Measurements from ENCODE around the gene B4GALT1.

- TF ChIP-seq GATA3 (IDR thresholded peaks at IDR 0.05; ENCODE audit: low read depth, low read length) (no peak), GATA2 (IDR thresholded peaks at IDR 0.05; ENCODE audit: low read depth, low read length) (no peak)
Measured at GRCh38 chr9:33184963-33185362, 17.8 kb upstream of the B4GALT1 start.
